Measurements from ENCODE around the gene ABTB2. TPM values are rescaled to one million over a fixed set of nuclear protein-coding genes. Genes with fewer than 3 reads are reported as not detected.

ABTB2 gene
- polyA plus RNA-seq, 3 donors from 2014 or later = 0.56 TPM; not detected in 2

GRCh38 chr11:34311126-34311525 lies 46.7 kb downstream of the ABTB2 start:
- no peaks in the 10 kb centered on the region for H3K4me1 Mint-ChIP-seq
- no peak for DNase-seq
- H3K27ac Mint-ChIP-seq = no peak overlapping the region
- H3K36me3 Mint-ChIP-seq = no peaks in the 10 kb centered on the region
- H3K9me3 Mint-ChIP-seq = no peaks in the 10 kb centered on the region
- peaks cover 0 to 4% (median 3%) of the 10 kb centered on the region in 3 donors for H3K27me3 Mint-ChIP-seq (ENCODE audit: low read depth in 3 of 3)
- no peak overlapping the region for H3K4me3 Mint-ChIP-seq

GRCh38 chr11:34309965-34310364 lies 47.8 kb downstream of the ABTB2 start:
- no peak for DNase-seq
- no peaks in the 10 kb centered on the region for H3K9me3 Mint-ChIP-seq
- H3K4me1 Mint-ChIP-seq = no peaks in the 10 kb centered on the region
- H3K4me3 Mint-ChIP-seq = no peak overlapping the region
- H3K27me3 Mint-ChIP-seq (ENCODE audit: low read depth in 3 of 3) = peaks cover 0 to 8% (median 4%) of the 10 kb centered on the region in 3 donors
- no peaks in the 10 kb centered on the region for H3K36me3 Mint-ChIP-seq
- no peak overlapping the region for H3K27ac Mint-ChIP-seq

DNA sequence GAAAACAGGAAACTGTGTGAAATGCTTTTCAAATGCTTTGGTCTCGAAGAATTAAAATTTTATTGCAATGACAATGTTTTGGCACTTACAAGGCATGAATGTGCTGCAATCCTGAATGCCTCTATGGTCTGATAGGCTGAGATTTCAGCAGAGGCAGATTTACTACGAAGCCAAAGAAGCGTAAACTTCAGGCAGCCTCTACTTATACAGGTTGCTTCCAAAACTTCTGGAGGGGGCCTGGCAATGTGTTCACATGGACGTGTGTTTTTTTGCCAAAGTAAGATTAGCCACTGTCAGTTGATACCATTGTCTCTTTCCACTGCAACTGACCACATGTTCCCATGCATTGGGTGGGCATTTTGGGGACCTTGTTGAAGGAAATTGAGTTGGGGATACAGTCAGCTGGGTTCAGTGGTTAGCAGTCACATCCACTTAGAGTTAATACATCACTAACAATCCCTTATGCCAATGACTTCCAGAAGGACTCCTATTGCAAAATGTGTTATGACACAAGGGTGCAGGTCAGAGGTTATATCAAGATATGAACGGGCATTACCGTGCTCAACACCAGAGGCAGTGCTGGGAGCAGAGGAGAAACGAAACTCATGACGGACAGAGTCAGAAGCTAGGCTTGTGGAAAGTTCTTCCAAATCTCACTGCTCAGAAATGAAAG lies 48.8 kb downstream of the ABTB2 start:
- no peak overlapping the region for H3K27ac Mint-ChIP-seq
- no peak overlapping the region for H3K4me3 Mint-ChIP-seq
- peaks cover 0 to 8% (median 4%) of the 10 kb centered on the region in 3 donors for H3K27me3 Mint-ChIP-seq (ENCODE audit: low read depth in 3 of 3)
- H3K9me3 Mint-ChIP-seq = no peaks in the 10 kb centered on the region
- DNase-seq = no peak
- H3K4me1 Mint-ChIP-seq = no peaks in the 10 kb centered on the region
- H3K36me3 Mint-ChIP-seq = no peaks in the 10 kb centered on the region

- peaks cover 0 to 1% of the 10 kb centered on the region in 2 donors for H3K4me1 Mint-ChIP-seq
- peaks cover 2 to 8% (median 4%) of the 10 kb centered on the region in 3 donors for H3K27me3 Mint-ChIP-seq (ENCODE audit: low read depth in 3 of 3)
- H3K36me3 Mint-ChIP-seq = no peaks in the 10 kb centered on the region
- H3K27ac Mint-ChIP-seq = peak overlapping the region in 1 of 6 donors; percentile 34
- H3K9me3 Mint-ChIP-seq = no peaks in the 10 kb centered on the region
- DNase-seq = no peak
- H3K4me3 Mint-ChIP-seq = no peak overlapping the region
Measured at GRCh38 chr11:34308049-34308912, 49.5 kb downstream of the ABTB2 start.

DNA sequence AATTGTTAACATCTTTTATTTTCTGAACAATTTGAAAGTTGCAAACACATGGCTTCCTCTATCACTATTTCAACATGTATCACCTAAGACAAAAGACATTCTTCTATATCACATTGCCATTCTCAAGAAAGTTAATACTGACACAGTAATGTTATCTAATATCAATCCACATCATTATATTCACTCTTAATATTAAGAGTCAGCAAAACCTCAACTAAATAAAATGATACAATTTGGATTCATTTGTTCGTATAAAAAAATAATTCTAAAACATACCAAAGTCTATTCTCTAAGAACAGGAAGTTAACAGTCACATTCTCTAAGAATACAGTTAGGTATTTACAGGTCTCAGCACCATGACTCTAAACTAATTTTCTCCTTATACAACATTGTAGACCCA lies 52.0 kb downstream of the ABTB2 start:
- no peak overlapping the region for H3K27ac Mint-ChIP-seq

GRCh38 chr11:34305193-34305592 lies 52.6 kb downstream of the ABTB2 start:
- Mint-ChIP-seq H3K36me3 (no peaks in the 10 kb centered on the region), H3K9me3 (no peaks in the 10 kb centered on the region), H3K4me1 (peaks cover 16 to 19% of the 10 kb centered on the region in 2 donors), H3K27ac (no peak overlapping the region), H3K4me3 (no peak overlapping the region), H3K27me3 (ENCODE audit: low read depth in 3 of 3) (peaks cover 0 to 5% (median 2%) of the 10 kb centered on the region in 3 donors)
- DNase-seq = no peak

More for the DNA sequence above, 52.0 kb downstream of the ABTB2 start:
- H3K27me3 Mint-ChIP-seq (ENCODE audit: low read depth in 3 of 3) = peaks cover 1 to 6% (median 2%) of the 10 kb centered on the region in 3 donors
- H3K4me3 Mint-ChIP-seq = no peak overlapping the region
- no peaks in the 10 kb centered on the region for H3K9me3 Mint-ChIP-seq
- no peak for DNase-seq
- H3K4me1 Mint-ChIP-seq = peaks cover 16 to 19% of the 10 kb centered on the region in 2 donors
- no peaks in the 10 kb centered on the region for H3K36me3 Mint-ChIP-seq

- peaks cover 0 to 4% (median 2%) of the 10 kb centered on the region in 3 donors for H3K27me3 Mint-ChIP-seq (ENCODE audit: low read depth in 3 of 3)
- H3K4me1 Mint-ChIP-seq = peaks cover 16 to 19% of the 10 kb centered on the region in 2 donors
- no peak overlapping the region for H3K4me3 Mint-ChIP-seq
- DNase-seq = no peak
- H3K9me3 Mint-ChIP-seq = no peaks in the 10 kb centered on the region
- H3K27ac Mint-ChIP-seq = no peak overlapping the region
- no peaks in the 10 kb centered on the region for H3K36me3 Mint-ChIP-seq
Measured at GRCh38 chr11:34303028-34303570, 54.7 kb downstream of the ABTB2 start.

DNA sequence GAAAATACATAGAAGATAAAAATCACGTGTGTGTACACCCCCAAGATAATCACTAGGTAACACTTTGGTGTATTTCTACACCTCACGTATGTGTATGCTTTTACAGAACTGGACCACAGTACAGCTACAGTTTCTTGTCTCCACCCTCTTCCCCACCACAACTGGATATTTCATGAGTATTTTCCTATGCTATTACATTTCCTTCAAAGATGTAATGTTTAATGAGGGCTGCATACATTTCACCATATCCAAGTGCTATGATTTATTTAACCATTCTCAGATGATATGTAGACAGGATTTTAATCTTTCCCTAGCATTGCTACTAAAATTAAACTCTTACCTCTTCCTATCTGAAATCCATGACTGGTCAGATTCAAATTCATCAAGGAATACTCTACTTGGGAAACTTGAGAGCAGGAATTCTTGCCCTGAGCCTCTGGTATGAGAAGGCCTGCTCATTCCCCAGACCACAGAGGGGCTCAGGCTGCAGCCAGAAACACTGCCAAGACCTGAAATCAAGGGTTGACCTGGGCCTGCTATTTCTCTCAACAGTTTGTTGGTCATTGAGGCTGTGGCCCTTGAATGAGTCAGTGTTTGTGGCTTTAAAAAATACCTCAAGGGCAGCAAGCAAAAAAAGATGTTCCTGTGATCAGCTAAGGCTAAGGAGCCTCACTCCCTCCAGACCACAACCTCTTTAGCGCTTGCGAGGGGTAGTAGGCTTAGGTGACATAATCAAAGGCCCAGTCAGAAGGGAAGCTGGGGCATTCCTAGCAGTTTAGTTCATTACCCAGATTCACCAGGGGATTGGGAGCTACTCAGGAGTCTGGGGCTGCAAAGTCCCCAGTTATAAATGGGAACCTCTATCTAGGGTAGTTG lies 55.5 kb downstream of the ABTB2 start:
- Mint-ChIP-seq H3K36me3 (no peaks in the 10 kb centered on the region), H3K4me1 (peaks cover 16 to 19% of the 10 kb centered on the region in 2 donors), H3K9me3 (no peaks in the 10 kb centered on the region), H3K4me3 (no peak overlapping the region), H3K27me3 (ENCODE audit: low read depth in 3 of 3) (peaks cover 0 to 4% (median 2%) of the 10 kb centered on the region in 3 donors), H3K27ac (peak overlapping the region in 2 of 6 donors; percentile 52 to 53)
- peak; percentile 29 to 39 (median 37) for DNase-seq

DNA sequence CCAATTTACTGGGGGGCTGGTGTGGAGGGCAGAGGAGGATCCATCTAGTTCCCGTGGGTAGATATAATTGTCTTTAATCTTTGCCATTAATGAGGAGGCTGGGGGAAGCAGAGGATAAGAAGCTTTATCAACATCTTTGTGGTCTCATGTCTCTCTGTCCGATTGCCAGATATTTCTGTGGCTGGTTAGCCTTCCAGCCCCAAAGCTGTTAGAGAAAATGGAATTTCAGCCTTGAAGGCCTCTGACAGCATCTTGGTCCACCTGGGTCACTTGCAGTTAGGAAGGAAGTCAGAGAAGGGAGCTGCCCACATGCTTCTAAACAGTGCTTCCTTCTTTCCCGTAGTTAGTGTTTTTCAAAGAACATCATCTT lies 56.9 kb downstream of the ABTB2 start:
- H3K27me3 Mint-ChIP-seq (ENCODE audit: low read depth in 3 of 3) = peaks cover 0 to 4% (median 2%) of the 10 kb centered on the region in 3 donors
- no peak for DNase-seq
- no peak overlapping the region for H3K4me3 Mint-ChIP-seq
- H3K27ac Mint-ChIP-seq = peak overlapping the region in 1 of 6 donors; percentile 59
- no peaks in the 10 kb centered on the region for H3K36me3 Mint-ChIP-seq
- peaks cover 16 to 19% of the 10 kb centered on the region in 2 donors for H3K4me1 Mint-ChIP-seq
- no peaks in the 10 kb centered on the region for H3K9me3 Mint-ChIP-seq

DNA sequence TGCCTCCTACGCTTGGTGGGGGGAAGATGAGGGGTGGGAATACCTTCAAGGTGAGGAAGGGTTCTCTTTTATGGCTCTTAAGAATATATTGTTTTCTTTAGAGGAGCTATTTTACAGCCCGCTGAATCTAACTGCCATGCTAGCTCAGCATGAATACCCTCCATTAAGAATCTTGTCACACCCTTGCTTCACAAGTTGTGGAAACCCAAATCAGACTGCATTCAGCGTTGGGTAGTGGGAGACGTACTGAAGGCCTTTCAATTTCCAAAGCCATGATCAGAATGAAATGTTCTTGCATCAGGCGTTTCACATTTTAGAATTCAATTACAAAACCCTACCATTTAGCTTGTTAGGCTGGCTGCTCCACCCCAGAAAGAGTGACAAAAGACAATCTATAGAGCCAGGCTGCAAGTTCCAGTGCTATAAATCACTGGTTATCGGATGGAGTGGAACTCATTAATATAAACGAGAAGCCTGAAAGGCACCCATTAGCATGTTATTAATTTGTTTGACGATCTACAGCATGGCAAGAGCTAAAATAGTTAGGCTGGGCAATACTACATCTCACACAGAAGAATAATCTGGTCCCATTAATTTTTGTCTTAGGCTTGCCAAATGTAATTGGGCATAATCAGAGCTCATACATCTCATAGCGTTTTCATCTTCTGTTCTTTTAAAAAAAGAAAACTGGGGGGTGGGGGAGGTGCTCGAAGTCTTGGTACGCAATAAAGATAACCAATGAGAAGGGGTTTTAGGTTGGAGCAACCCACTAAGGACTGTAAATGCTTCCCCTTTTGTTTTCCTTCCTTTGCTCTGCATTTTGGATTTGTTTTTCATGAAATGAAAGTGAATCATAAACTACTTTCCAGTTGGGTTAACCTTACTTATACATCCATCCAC lies 57.5 kb downstream of the ABTB2 start:
- DNase-seq = no peak
- peak overlapping the region in 1 of 6 donors; percentile 59 for H3K27ac Mint-ChIP-seq
- peaks cover 0 to 2% (median 0%) of the 10 kb centered on the region in 3 donors for H3K27me3 Mint-ChIP-seq (ENCODE audit: low read depth in 3 of 3)
- H3K9me3 Mint-ChIP-seq = no peaks in the 10 kb centered on the region
- peaks cover 16 to 19% of the 10 kb centered on the region in 2 donors for H3K4me1 Mint-ChIP-seq
- H3K4me3 Mint-ChIP-seq = no peak overlapping the region
- H3K36me3 Mint-ChIP-seq = no peaks in the 10 kb centered on the region

- H3K27ac Mint-ChIP-seq = no peak overlapping the region
Measured at GRCh38 chr11:34299284-34299972, 58.4 kb downstream of the ABTB2 start.

DNA sequence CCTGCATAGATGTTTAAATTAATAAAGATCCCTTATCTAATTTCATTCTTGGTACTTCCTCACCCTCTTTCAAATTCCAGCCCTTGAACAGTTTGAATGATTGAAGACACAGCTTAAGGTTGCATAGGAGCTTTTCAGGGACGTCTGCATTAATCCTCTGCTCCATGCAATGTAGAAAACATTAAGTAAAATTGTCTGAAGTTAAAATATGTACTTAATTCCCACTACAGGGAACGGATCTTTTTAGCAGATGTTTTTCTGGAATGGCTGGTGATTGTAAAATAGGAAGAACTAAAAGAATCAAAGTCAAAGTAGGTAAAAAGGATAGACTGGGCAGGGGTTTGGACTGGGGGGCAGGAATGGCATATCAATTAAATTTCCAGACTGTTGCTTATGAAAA lies 58.9 kb downstream of the ABTB2 start:
- peaks cover 0 to 4% (median 1%) of the 10 kb centered on the region in 3 donors for H3K27me3 Mint-ChIP-seq (ENCODE audit: low read depth in 3 of 3)
- no peak overlapping the region for H3K4me3 Mint-ChIP-seq
- H3K36me3 Mint-ChIP-seq = no peaks in the 10 kb centered on the region
- H3K4me1 Mint-ChIP-seq = peaks cover 16 to 19% of the 10 kb centered on the region in 2 donors
- no peaks in the 10 kb centered on the region for H3K9me3 Mint-ChIP-seq
- no peak for DNase-seq
- H3K27ac Mint-ChIP-seq = no peak overlapping the region

More at GRCh38 chr11:34299284-34299972, 58.4 kb downstream of the ABTB2 start:
- peaks cover 0 to 2% (median 0%) of the 10 kb centered on the region in 3 donors for H3K27me3 Mint-ChIP-seq (ENCODE audit: low read depth in 3 of 3)
- no peak for DNase-seq
- H3K4me3 Mint-ChIP-seq = no peak overlapping the region
- no peaks in the 10 kb centered on the region for H3K9me3 Mint-ChIP-seq
- H3K36me3 Mint-ChIP-seq = no peaks in the 10 kb centered on the region
- peaks cover 16 to 19% of the 10 kb centered on the region in 2 donors for H3K4me1 Mint-ChIP-seq
